Measurements from ENCODE around the gene UQCRH.
"Not testable (repeated sequence)": the region's sequence is repeated elsewhere in the genome, so short reads cannot be mapped to it uniquely, and the experiment has no call there.

Gene UQCRH

GRCh38 chr1:46300673-46301405, 2.7 kb upstream of the UQCRH start:
- DNase-seq: no peak

- DNase-seq: no peak
Measured at GRCh38 chr1:46301406-46301807, 2.1 kb upstream of the UQCRH start.

GRCh38 chr1:46301808-46302640, 1.5 kb upstream of the UQCRH start:
- peak; percentile 58 to 62 for DNase-seq

GRCh38 chr1:46302641-46303037, 859 bp upstream of the UQCRH start:
- DNase-seq: peak in 1 of 2 experiments; percentile 33

GRCh38 chr1:46303872-46304326, 401 bp downstream of the UQCRH start:
- DNase-seq: no peak

- no peak for DNase-seq
Measured at GRCh38 chr1:46306159-46306530, 2.6 kb downstream of the UQCRH start.

GRCh38 chr1:46309401-46310159, 6.1 kb downstream of the UQCRH start:
- DNase-seq: no peak

- no peak for DNase-seq
Measured at GRCh38 chr1:46310321-46310720, 6.8 kb downstream of the UQCRH start.

GRCh38 chr1:46315669-46316403, 12.3 kb downstream of the UQCRH start:
- DNase-seq: no peak

- DNase-seq: no peak
Measured at GRCh38 chr1:46317323-46317722, 13.8 kb downstream of the UQCRH start.

GRCh38 chr1:46319301-46319700, 15.8 kb downstream of the UQCRH start:
- DNase-seq: not testable (repeated sequence)

GRCh38 chr1:46319960-46320914, 16.7 kb downstream of the UQCRH start:
- not testable (repeated sequence) for DNase-seq

GRCh38 chr1:46322191-46322590, 18.7 kb downstream of the UQCRH start:
- not testable (repeated sequence) for DNase-seq

GRCh38 chr1:46325285-46326076, 22.0 kb downstream of the UQCRH start:
- not testable (repeated sequence) for DNase-seq

GRCh38 chr1:46328182-46328581, 24.7 kb downstream of the UQCRH start:
- DNase-seq: not testable (repeated sequence)

- not testable (repeated sequence) for DNase-seq
Measured at GRCh38 chr1:46329807-46330206, 26.3 kb downstream of the UQCRH start.

GRCh38 chr1:46330381-46330780, 26.9 kb downstream of the UQCRH start:
- DNase-seq: not testable (repeated sequence)

GRCh38 chr1:46331786-46332540, 28.5 kb downstream of the UQCRH start:
- DNase-seq: not testable (repeated sequence)

GRCh38 chr1:46333300-46334029, 30.0 kb downstream of the UQCRH start:
- no peak for DNase-seq

All from activated CD4-positive, alpha-beta T cell treated with anti-CD3 and anti-CD28 coated beads, Interleukin-2, amount 50 U/mL, for 48 hours (primary cell).